Breast epithelium (tissue), 3 donors: Measurements from ENCODE around the gene BCL7A.
A peak's percentile ranks its signal among the peaks of the same experiment; 100 is the strongest.

Source experiments
- CTCF ChIP-seq, 3 donors: fragments of 450-650 bp; IDR thresholded peaks; one replicate each; pipeline ENCODE4 v1.5.1; 2016 to 2017; ENCODE audit warnings: antibody characterized with exemption in 3 of 3, mild to moderate bottlenecking in 3 of 3, moderate library complexity in 3 of 3
- POLR2AphosphoS5 ChIP-seq, 3 donors: sonication (generic); formaldehyde crosslinking; IDR thresholded peaks; one replicate each; pipeline ENCODE4 v1.6.1; 2017; ENCODE audit warnings: antibody characterized with exemption in 3 of 3

GRCh38 chr12:122062832-122063693 is 41.4 kb downstream of the BCL7A start:
- TF ChIP-seq CTCF (IDR thresholded peaks at IDR 0.05) (no peak), POLR2AphosphoS5 (IDR thresholded peaks at IDR 0.05) (peak in 2 of 3 donors; percentile 19 to 33)
